WTC11 (cell line): ENCODE results near the gene CACNG7. TPM values are rescaled to one million over a fixed set of nuclear protein-coding genes. Genes with fewer than 3 reads are reported as not detected.
A peak's percentile ranks its signal among the peaks of the same experiment; 100 is the strongest.

Experiments
- CBFB ChIP-seq: sonication (generic); formaldehyde crosslinking; IDR thresholded peaks from 2 replicates; pipeline ENCODE4 v1.8.1; 2022; ENCODE audit warnings: mild to moderate bottlenecking, low read depth, missing genetic modification reagents
- CREB1 ChIP-seq: sonication (generic); formaldehyde crosslinking; IDR thresholded peaks from 2 replicates; pipeline ENCODE4 v1.8.0; 2023; ENCODE audit warnings: mild to moderate bottlenecking, missing genetic modification reagents
- ELF4 ChIP-seq: sonication (generic); formaldehyde crosslinking; IDR thresholded peaks from 2 replicates; pipeline ENCODE4 v1.8.1; 2022; ENCODE audit warnings: low read depth, mild to moderate bottlenecking, moderate library complexity, missing genetic modification reagents
- EMX1 ChIP-seq: fragments of 250-450 bp; sonication (Bioruptor Pico); IDR thresholded peaks from 2 replicates; pipeline ENCODE4 v1.8.0; 2021; ENCODE audit warnings: mild to moderate bottlenecking
- ETV6 ChIP-seq: sonication (generic); formaldehyde crosslinking; IDR thresholded peaks from 2 replicates; pipeline ENCODE4 v1.8.1; 2022; ENCODE audit warnings: mild to moderate bottlenecking, missing genetic modification reagents
- GRHL2 ChIP-seq: fragments of 250-450 bp; sonication (Bioruptor Pico); IDR thresholded peaks from 2 replicates; pipeline ENCODE4 v1.8.0; 2022; ENCODE audit warnings: mild to moderate bottlenecking, moderate library complexity; ENCODE audit not compliant: insufficient replicate concordance, severe bottlenecking
- HMGA2 ChIP-seq: fragments of 250-450 bp; sonication (Bioruptor Pico); IDR thresholded peaks from 2 replicates; pipeline ENCODE4 v1.4.0; 2021; ENCODE audit warnings: mild to moderate bottlenecking, moderate library complexity
- KAT7 ChIP-seq: sonication (generic); formaldehyde crosslinking; IDR thresholded peaks from 2 replicates; pipeline ENCODE4 v1.8.1; 2023; ENCODE audit warnings: missing genetic modification reagents, mild to moderate bottlenecking, borderline replicate concordance
- MXD4 ChIP-seq: fragments of 250-450 bp; sonication (Bioruptor Pico); IDR thresholded peaks from 2 replicates; pipeline ENCODE4 v1.8.0; 2021; ENCODE audit warnings: mild to moderate bottlenecking, moderate library complexity, borderline replicate concordance
- NFE2L1 ChIP-seq: sonication (generic); formaldehyde crosslinking; IDR thresholded peaks from 2 replicates; pipeline ENCODE4 v1.8.1; 2023; ENCODE audit warnings: missing genetic modification reagents
- NFYB ChIP-seq: sonication (generic); formaldehyde crosslinking; conservative IDR thresholded peaks from 2 replicates; pipeline ENCODE4 v1.8.0; 2022; ENCODE audit warnings: low read depth, missing genetic modification reagents
- NR1H2 ChIP-seq: sonication (generic); formaldehyde crosslinking; IDR thresholded peaks from 2 replicates; pipeline ENCODE4 v1.9.0; 2021; ENCODE audit warnings: mild to moderate bottlenecking, moderate library complexity, missing genetic modification reagents
- OVOL2 ChIP-seq: fragments of 250-450 bp; sonication (Bioruptor Pico); IDR thresholded peaks from 2 replicates; pipeline ENCODE4 v1.9.0; 2021; ENCODE audit warnings: mild to moderate bottlenecking, borderline replicate concordance
- PRRX2 ChIP-seq: fragments of 250-450 bp; sonication (Bioruptor Pico); IDR thresholded peaks from 2 replicates; pipeline ENCODE4 v1.8.0; 2021; ENCODE audit warnings: mild to moderate bottlenecking
- RELA ChIP-seq: sonication (generic); formaldehyde crosslinking; IDR thresholded peaks from 2 replicates; pipeline ENCODE4 v1.8.1; 2022; ENCODE audit warnings: missing genetic modification reagents, mild to moderate bottlenecking, borderline replicate concordance
- ZBTB21 ChIP-seq: sonication (generic); formaldehyde crosslinking; IDR thresholded peaks from 2 replicates; pipeline ENCODE4 v1.8.1; 2023; ENCODE audit warnings: mild to moderate bottlenecking, missing genetic modification reagents, borderline replicate concordance
- ZNF121 ChIP-seq: sonication (generic); formaldehyde crosslinking; IDR thresholded peaks from 2 replicates; pipeline ENCODE4 v1.8.0; 2023; ENCODE audit warnings: missing genetic modification reagents
- ZNF317 ChIP-seq: sonication (generic); formaldehyde crosslinking; IDR thresholded peaks from 2 replicates; pipeline ENCODE4 v1.8.1; 2023; ENCODE audit warnings: low read depth, mild to moderate bottlenecking, moderate library complexity, missing genetic modification reagents, borderline replicate concordance
- ZNF396 ChIP-seq: fragments of 250-450 bp; sonication (Bioruptor Pico); IDR thresholded peaks from 2 replicates; pipeline ENCODE4 v1.8.0; 2021; ENCODE audit warnings: mild to moderate bottlenecking, moderate library complexity, borderline replicate concordance
- ZNF671 ChIP-seq: fragments of 250-450 bp; sonication (Bioruptor Pico); IDR thresholded peaks from 2 replicates; pipeline ENCODE4 v1.8.0; 2021; ENCODE audit warnings: mild to moderate bottlenecking
- total RNA-seq: library from RNA; stranded (reverse); gene quantifications from 3 replicates; pipeline ENCODE4 v1.2.3, GENCODE V29; 2021
- TF ChIP-seq, protein P1 (sequence below): fragments of 250-450 bp; sonication (Bioruptor Pico); conservative IDR thresholded peaks from 2 replicates; pipeline ENCODE4 v1.9.0; 2021; ENCODE audit warnings: mild to moderate bottlenecking
- TF ChIP-seq, protein P2 (sequence below): fragments of 200-600 bp; IDR thresholded peaks from 2 replicates; pipeline ENCODE4 v1.8.0; 2022; ENCODE audit warnings: antibody characterized with exemption
- TF ChIP-seq, protein P3 (sequence below): sonication (generic); formaldehyde crosslinking; IDR thresholded peaks from 2 replicates; pipeline ENCODE4 v1.8.1; 2022; ENCODE audit warnings: low read depth, missing genetic modification reagents, borderline replicate concordance
- TF ChIP-seq, protein P4 (sequence below): sonication (generic); formaldehyde crosslinking; IDR thresholded peaks from 2 replicates; pipeline ENCODE4 v1.8.1; 2023; ENCODE audit warnings: mild to moderate bottlenecking, missing genetic modification reagents
- TF ChIP-seq, protein P5 (sequence below): fragments of 250-450 bp; sonication (Bioruptor Pico); IDR thresholded peaks from 2 replicates; pipeline ENCODE4 v1.9.0; 2021; ENCODE audit warnings: mild to moderate bottlenecking, borderline replicate concordance
- TF ChIP-seq, protein P6 (sequence below): fragments of 250-450 bp; sonication (Bioruptor Pico); IDR thresholded peaks from 2 replicates; pipeline ENCODE4 v2.1.2; 2022; ENCODE audit warnings: mild to moderate bottlenecking, moderate library complexity

Gene CACNG7
- total RNA-seq, 1 experiment from 2014 or later, result 33.3 TPM

DNA sequence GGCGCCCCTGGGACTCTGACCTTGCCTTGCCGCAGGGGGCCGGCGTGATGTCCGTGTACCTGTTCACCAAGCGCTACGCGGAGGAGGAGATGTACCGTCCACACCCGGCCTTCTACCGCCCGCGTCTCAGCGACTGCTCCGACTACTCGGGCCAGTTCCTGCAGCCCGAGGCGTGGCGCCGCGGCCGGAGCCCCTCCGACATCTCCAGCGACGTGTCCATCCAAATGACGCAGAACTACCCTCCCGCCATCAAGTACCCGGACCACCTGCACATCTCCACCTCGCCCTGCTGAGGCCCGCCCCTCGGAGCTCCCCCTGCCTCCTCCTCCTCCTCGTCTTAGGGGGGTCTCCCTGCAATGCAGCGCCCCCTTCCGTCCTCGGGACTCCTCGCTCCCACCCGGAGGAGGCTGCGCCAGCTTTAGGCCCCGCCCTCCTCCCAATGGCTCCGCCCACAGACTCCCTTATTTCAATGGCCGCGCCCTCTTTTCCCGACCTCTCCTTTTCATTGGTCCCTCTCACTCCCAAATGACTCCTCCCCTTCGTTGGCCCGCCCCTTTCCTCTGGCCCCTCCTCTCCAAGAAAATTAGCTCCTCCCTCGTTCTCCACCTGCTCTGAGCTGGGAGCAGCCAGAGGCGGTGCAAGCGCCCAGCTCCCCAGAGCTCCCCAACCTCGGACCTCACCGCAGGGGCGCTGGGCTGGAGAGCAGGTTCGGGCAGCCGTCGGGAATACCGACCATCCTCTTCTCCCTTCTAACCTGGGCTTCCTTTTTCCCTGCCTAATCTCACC is 33.1 kb downstream of the CACNG7 start (continued):
- TF ChIP-seq, protein P1, sequence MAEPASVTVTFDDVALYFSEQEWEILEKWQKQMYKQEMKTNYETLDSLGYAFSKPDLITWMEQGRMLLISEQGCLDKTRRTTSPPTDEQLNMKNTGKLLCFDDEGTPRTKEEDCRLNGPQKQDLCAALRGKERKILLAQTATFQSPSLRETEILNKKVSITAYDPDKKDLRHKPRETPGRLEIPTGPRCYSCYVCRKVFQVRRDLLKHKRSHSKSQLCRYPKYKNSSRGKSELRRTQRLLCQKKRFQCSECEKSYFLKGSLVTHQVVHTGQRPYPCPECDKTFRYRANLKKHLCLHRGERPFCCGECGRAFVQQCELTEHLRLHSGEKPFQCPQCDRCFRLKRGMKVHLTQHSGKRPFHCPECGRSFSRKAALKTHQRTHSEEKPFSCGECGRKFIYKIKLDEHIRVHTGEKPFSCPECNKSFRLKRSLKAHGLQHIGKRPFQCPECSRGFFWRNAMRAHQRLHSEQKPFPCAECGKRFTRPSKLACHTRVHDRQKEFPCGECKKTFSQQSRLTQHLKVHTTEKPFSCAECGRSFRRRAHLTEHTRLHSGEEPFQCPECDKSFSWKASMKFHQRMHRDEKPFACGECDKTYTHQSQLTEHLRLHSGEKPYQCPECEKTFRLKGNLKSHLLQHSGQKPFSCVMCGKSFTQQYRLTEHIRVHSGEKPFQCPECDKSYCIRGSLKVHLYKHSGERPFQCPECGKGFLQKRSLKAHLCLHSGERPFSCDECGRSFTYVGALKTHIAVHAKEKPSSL (CRISPR knock-in tag), result no peak
- peak; percentile 16; the same call in 1 of the 2 replicates for TF ChIP-seq NFYB (CRISPR knock-in tag)
- TF ChIP-seq OVOL2, result no peak
- TF ChIP-seq ELF4 (CRISPR knock-in tag), result no peak
- TF ChIP-seq ETV6 (CRISPR knock-in tag), result peak; percentile 34; the same call in 1 of the 2 replicates
- TF ChIP-seq CBFB (CRISPR knock-in tag), result peak; percentile 61; the same call in 1 of the 2 replicates
- no peak for TF ChIP-seq PRRX2 (CRISPR knock-in tag)
- TF ChIP-seq KAT7 (CRISPR knock-in tag), result 0 out of 2 replicates have a peak, but pooled peaks have one; percentile 3
- no peak for TF ChIP-seq ZNF317 (CRISPR knock-in tag)
- TF ChIP-seq, protein P2, sequence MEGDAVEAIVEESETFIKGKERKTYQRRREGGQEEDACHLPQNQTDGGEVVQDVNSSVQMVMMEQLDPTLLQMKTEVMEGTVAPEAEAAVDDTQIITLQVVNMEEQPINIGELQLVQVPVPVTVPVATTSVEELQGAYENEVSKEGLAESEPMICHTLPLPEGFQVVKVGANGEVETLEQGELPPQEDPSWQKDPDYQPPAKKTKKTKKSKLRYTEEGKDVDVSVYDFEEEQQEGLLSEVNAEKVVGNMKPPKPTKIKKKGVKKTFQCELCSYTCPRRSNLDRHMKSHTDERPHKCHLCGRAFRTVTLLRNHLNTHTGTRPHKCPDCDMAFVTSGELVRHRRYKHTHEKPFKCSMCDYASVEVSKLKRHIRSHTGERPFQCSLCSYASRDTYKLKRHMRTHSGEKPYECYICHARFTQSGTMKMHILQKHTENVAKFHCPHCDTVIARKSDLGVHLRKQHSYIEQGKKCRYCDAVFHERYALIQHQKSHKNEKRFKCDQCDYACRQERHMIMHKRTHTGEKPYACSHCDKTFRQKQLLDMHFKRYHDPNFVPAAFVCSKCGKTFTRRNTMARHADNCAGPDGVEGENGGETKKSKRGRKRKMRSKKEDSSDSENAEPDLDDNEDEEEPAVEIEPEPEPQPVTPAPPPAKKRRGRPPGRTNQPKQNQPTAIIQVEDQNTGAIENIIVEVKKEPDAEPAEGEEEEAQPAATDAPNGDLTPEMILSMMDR, result peak; percentile 88
- TF ChIP-seq, protein P3, sequence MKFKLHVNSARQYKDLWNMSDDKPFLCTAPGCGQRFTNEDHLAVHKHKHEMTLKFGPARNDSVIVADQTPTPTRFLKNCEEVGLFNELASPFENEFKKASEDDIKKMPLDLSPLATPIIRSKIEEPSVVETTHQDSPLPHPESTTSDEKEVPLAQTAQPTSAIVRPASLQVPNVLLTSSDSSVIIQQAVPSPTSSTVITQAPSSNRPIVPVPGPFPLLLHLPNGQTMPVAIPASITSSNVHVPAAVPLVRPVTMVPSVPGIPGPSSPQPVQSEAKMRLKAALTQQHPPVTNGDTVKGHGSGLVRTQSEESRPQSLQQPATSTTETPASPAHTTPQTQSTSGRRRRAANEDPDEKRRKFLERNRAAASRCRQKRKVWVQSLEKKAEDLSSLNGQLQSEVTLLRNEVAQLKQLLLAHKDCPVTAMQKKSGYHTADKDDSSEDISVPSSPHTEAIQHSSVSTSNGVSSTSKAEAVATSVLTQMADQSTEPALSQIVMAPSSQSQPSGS (CRISPR knock-in tag), result no peak
- TF ChIP-seq CREB1 (CRISPR knock-in tag), result 0 out of 2 replicates have a peak, but pooled peaks have one; percentile 19
- no peak for TF ChIP-seq HMGA2
- TF ChIP-seq ZNF396 (CRISPR knock-in tag), result no peak
- no peak for TF ChIP-seq NFE2L1 (CRISPR knock-in tag)
- TF ChIP-seq, protein P4, sequence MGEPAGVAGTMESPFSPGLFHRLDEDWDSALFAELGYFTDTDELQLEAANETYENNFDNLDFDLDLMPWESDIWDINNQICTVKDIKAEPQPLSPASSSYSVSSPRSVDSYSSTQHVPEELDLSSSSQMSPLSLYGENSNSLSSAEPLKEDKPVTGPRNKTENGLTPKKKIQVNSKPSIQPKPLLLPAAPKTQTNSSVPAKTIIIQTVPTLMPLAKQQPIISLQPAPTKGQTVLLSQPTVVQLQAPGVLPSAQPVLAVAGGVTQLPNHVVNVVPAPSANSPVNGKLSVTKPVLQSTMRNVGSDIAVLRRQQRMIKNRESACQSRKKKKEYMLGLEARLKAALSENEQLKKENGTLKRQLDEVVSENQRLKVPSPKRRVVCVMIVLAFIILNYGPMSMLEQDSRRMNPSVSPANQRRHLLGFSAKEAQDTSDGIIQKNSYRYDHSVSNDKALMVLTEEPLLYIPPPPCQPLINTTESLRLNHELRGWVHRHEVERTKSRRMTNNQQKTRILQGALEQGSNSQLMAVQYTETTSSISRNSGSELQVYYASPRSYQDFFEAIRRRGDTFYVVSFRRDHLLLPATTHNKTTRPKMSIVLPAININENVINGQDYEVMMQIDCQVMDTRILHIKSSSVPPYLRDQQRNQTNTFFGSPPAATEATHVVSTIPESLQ (CRISPR knock-in tag), result no peak
- TF ChIP-seq EMX1 (CRISPR knock-in tag), result no peak
- TF ChIP-seq ZNF671 (CRISPR knock-in tag), result no peak
- TF ChIP-seq, protein P5, sequence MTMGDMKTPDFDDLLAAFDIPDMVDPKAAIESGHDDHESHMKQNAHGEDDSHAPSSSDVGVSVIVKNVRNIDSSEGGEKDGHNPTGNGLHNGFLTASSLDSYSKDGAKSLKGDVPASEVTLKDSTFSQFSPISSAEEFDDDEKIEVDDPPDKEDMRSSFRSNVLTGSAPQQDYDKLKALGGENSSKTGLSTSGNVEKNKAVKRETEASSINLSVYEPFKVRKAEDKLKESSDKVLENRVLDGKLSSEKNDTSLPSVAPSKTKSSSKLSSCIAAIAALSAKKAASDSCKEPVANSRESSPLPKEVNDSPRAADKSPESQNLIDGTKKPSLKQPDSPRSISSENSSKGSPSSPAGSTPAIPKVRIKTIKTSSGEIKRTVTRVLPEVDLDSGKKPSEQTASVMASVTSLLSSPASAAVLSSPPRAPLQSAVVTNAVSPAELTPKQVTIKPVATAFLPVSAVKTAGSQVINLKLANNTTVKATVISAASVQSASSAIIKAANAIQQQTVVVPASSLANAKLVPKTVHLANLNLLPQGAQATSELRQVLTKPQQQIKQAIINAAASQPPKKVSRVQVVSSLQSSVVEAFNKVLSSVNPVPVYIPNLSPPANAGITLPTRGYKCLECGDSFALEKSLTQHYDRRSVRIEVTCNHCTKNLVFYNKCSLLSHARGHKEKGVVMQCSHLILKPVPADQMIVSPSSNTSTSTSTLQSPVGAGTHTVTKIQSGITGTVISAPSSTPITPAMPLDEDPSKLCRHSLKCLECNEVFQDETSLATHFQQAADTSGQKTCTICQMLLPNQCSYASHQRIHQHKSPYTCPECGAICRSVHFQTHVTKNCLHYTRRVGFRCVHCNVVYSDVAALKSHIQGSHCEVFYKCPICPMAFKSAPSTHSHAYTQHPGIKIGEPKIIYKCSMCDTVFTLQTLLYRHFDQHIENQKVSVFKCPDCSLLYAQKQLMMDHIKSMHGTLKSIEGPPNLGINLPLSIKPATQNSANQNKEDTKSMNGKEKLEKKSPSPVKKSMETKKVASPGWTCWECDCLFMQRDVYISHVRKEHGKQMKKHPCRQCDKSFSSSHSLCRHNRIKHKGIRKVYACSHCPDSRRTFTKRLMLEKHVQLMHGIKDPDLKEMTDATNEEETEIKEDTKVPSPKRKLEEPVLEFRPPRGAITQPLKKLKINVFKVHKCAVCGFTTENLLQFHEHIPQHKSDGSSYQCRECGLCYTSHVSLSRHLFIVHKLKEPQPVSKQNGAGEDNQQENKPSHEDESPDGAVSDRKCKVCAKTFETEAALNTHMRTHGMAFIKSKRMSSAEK (CRISPR knock-in tag), result no peak
- no peak for TF ChIP-seq RELA (CRISPR knock-in tag)
- TF ChIP-seq NR1H2 (CRISPR knock-in tag), result no peak
- no peak for TF ChIP-seq ZBTB21 (CRISPR knock-in tag)
- no peak for TF ChIP-seq MXD4 (CRISPR knock-in tag)
- TF ChIP-seq, protein P6, sequence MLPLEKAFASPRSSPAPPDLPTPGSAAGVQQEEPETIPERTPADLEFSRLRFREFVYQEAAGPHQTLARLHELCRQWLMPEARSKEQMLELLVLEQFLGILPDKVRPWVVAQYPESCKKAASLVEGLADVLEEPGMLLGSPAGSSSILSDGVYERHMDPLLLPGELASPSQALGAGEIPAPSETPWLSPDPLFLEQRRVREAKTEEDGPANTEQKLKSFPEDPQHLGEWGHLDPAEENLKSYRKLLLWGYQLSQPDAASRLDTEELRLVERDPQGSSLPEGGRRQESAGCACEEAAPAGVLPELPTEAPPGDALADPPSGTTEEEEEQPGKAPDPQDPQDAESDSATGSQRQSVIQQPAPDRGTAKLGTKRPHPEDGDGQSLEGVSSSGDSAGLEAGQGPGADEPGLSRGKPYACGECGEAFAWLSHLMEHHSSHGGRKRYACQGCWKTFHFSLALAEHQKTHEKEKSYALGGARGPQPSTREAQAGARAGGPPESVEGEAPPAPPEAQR (CRISPR knock-in tag), result no peak
- peak; percentile 33; the same call in 1 of the 2 replicates for TF ChIP-seq ZNF121 (CRISPR knock-in tag)
- TF ChIP-seq GRHL2, result no peak
